Epithelial cell of esophagus (primary cell): ENCODE results near the gene ATF4.

Source experiments
- DNase-seq: peaks from one replicate; pipeline ENCODE4 v3.0.0; 2010; ENCODE audit warnings: low read depth
- H3K4me3 ChIP-seq: 2 replicates; pipeline ENCODE4 v1.5.1; 2011; ENCODE audit warnings: mild to moderate bottlenecking, low read length, control low read depth
- TF ChIP-seq, protein P1 (sequence below): IDR thresholded peaks from 2 replicates; pipeline ENCODE4 v1.5.1; 2011; ENCODE audit warnings: low read depth, mild to moderate bottlenecking, low read length, control low read depth, inconsistent platforms; ENCODE audit not compliant: insufficient read depth; ENCODE audit errors: missing control alignments

ATF4 gene

DNA sequence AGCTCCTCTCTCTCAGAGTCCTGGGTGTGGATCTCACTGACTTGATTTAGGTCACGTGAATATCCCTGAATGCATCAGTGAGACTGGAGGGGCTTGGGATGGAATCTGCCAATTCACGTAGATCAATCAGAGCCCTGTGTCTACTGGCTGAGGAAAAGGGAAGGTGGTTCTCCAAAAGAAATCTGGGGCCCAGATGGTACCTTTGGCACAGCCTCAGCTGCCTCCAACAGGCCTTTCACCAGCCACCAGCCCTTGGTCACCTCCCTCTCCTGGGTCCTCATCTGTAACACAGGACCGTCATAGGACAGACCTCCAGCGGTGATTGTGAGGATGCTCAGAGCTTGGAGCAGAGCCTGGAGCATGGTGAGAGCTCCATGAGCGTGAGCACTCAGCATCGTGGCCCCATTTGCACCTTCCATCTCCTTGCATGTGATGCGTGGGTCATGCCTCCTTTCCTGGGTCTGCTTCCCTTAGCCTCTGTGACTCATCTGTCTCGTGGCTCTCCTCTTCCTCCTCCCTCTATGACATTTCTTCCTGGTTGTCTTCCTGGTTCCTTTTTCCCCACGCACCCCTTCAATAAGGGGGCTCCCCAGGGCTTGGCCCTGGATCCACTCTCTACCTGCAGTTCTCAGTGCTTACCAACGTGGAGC is 25.8 kb upstream of the ATF4 start:
- DNase-seq = no peak
- TF ChIP-seq, protein P1, sequence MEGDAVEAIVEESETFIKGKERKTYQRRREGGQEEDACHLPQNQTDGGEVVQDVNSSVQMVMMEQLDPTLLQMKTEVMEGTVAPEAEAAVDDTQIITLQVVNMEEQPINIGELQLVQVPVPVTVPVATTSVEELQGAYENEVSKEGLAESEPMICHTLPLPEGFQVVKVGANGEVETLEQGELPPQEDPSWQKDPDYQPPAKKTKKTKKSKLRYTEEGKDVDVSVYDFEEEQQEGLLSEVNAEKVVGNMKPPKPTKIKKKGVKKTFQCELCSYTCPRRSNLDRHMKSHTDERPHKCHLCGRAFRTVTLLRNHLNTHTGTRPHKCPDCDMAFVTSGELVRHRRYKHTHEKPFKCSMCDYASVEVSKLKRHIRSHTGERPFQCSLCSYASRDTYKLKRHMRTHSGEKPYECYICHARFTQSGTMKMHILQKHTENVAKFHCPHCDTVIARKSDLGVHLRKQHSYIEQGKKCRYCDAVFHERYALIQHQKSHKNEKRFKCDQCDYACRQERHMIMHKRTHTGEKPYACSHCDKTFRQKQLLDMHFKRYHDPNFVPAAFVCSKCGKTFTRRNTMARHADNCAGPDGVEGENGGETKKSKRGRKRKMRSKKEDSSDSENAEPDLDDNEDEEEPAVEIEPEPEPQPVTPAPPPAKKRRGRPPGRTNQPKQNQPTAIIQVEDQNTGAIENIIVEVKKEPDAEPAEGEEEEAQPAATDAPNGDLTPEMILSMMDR = no peak
- no peak overlapping the region for H3K4me3 ChIP-seq

DNA sequence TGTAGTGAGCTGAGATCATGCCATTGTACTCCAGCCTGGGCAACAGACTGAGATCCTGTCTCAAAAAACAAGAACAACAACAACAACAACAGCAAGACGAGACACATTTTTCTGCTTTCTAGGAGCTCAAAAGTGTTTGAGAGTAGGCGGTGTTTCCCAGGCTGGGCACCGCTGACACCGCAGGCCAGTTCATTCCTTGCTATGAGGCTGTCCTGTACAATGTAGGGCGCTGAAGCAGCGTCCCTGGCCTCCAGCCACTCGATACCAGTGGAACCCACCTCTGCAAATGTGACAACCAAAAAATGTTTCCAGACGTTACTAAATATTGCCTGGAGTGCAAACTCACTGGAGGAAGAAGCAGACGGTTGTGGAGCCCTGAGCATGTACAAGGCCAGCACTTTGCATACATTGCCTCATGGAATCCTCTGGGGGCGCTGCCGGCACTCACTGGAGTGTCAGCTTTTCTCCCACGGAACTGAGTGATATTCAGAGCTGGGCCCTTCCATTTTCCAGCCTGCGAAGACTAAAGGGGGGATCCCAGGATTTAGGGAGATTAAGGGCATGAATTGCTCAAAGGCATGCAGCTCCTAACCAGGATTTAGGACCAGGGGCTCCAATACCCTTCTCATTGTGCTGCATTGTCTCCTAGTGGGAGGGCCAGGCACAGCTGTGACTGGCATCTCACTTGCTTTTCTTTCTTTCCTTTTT is 24.1 kb upstream of the ATF4 start:
- H3K4me3 ChIP-seq = no peak overlapping the region
- TF ChIP-seq, protein P1 = peak; percentile 85
- DNase-seq = peak; percentile 68

DNA sequence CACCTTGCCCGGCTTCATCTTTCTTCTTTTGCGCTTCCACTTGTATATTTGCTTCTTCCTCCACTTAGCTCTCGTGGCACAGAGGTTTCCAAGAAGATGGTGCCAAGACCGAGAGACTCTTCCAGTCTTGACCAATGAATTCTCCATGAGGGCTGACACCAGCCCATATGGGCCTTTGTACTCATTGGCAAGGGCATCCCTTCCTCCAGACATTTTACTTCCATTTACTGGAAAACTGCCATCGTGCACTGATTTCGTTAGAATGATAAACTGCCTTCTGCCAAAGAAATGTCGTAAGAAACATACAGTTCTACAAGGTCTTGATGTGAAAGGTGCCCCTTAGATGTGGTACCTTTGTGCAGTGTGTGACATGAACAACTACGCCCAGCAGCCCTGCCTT is 22.9 kb upstream of the ATF4 start:
- TF ChIP-seq, protein P1 = no peak
- no peak overlapping the region for H3K4me3 ChIP-seq
- no peak for DNase-seq

DNA sequence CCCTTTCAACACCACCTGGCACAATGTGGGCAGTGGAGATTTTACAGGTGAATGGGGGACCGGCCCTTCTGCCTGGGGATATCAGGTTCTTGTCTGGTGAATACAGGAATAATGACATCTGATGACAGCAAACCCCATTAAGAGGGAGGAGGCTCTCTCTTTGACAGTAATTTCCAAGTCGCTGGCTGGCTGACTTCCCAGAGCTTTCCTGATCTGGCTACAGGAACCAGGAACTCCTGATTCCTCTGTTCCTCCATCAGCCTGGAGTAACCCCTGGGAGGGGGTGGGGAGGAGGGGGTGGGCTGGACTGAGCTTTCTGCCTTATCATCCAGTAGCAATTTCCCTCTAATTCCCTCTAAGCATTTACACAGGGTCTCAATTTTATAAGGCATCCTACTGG is 22.0 kb upstream of the ATF4 start:
- no peak overlapping the region for H3K4me3 ChIP-seq
- TF ChIP-seq, protein P1 = no peak
- no peak for DNase-seq

DNA sequence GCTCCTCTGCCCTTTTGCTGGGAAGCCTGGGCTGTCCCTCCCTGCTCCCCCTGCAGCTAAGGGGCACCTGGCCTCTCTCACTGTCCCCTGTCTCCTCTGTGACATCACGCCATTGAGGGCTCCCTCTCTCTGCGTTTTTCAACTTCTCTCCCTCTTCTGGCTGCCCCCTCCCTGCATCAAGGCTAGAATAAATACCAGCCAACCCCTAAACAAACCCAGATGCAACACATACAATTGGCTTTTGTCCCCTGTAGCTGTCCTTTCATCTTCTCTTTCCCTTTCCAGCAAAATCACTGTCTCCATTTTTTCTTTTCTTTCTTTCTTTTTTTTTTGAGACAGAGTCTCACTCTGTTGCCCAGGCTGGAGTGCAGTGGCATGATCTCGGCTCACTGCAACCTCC is 21.6 kb upstream of the ATF4 start:
- no peak overlapping the region for H3K4me3 ChIP-seq
- no peak for DNase-seq
- TF ChIP-seq, protein P1 = no peak

DNA sequence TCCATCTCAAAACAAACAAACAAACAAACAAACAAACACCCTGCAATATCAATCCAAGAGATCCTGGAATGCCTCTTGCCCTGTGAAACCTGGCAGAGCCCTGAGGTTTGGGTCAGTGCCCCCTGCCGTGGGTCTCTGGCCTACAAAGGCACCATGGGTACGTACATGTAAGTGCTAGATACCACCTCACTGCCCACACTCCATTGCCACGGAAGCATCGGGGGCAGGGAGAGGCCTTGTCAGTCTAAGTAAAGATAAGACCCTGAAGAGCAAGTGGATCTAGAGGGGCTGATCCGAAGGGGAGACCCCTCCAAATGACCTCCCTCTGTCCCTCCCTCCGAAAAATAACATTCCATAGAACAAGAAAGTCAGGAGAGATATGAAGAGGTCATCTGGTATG is 20.3 kb upstream of the ATF4 start:
- DNase-seq = no peak
- no peak overlapping the region for H3K4me3 ChIP-seq
- TF ChIP-seq, protein P1 = no peak
